ENCODE measurements around the gene FBXL13.
"Not testable (repeated sequence)": the region's sequence is repeated elsewhere in the genome, so short reads cannot be mapped to it uniquely, and the experiment has no call there.

FBXL13 gene

DNA sequence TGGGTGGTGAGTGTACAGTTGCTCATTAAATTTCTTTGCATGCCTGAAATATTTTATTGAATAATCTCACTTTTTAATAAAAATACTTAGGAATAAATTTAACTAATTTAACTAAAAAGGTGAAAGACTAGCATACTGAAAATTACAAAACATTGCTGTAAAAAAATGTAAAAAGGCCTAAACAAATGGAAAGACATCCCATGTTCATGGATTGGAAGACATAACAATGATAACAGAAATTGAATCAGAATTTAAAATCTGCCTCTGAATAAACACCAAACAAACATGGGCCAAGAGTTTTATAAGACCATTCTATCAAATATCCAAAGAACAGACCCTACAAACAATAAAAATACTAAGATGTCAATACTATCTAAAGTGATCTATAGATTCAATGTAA is 94.9 kb downstream of the FBXL13 start:
- CTCF ChIA-PET: interaction anchor here (1.2 kb wide), 1 partner anchor 10 kb away, joined by 3 read pairs; no protein-coding TSS in a partner anchor
- Histone ChIP-seq H3K27me3 (replicated peaks in 2 of 5; ENCODE audit: control insufficient read depth in 4 of 5, insufficient read depth in 5 of 5, low read length in 4 of 5) (no peaks in the 10 kb centered on the region), H3K36me3 (ENCODE audit: control insufficient read depth in 4 of 4, insufficient read depth in 4 of 4, low read length in 3 of 4) (no peaks in the 10 kb centered on the region), H3K4me1 (ENCODE audit: control extremely low read depth in 1 of 4, control insufficient read depth in 4 of 4, insufficient read depth in 4 of 4, low read length in 3 of 4) (peaks cover 0 to 3% (median under 1%) of the 10 kb centered on the region in 4 experiments), H3K27ac (ENCODE audit: insufficient read depth in 1 of 2, low read depth in 1 of 2, low read length in 2 of 2, poor library complexity in 1 of 2, severe bottlenecking in 2 of 2) (no peak overlapping the region), H3K9me3 (ENCODE audit: control extremely low read depth in 1 of 5, control insufficient read depth in 4 of 5, insufficient read depth in 2 of 5, low read depth in 1 of 5, low read length in 4 of 5) (peaks cover 0 to 3% (median 0%) of the 10 kb centered on the region in 5 experiments), H3K4me3 (ENCODE audit: control insufficient read depth in 1 of 7, extremely low read depth in 1 of 7, insufficient read depth in 4 of 7, low read depth in 2 of 7, low read length in 6 of 7) (no peak overlapping the region)
- no peak for DNase-seq
- POLR2A ChIA-PET: no interaction called here

- no peak overlapping the region for H3K4me3 ChIP-seq (ENCODE audit: control insufficient read depth in 1 of 7, extremely low read depth in 1 of 7, insufficient read depth in 4 of 7, low read depth in 2 of 7, low read length in 6 of 7)
- ChIA-PET CTCF (no interaction called here), POLR2A (no interaction called here)
- no peaks in the 10 kb centered on the region for H3K36me3 ChIP-seq (ENCODE audit: control insufficient read depth in 4 of 4, insufficient read depth in 4 of 4, low read length in 3 of 4)
- DNase-seq: peak in 2 of 3 donors; percentile 39 to 68
- peaks cover 0 to 3% (median under 1%) of the 10 kb centered on the region in 4 experiments for H3K4me1 ChIP-seq (ENCODE audit: control extremely low read depth in 1 of 4, control insufficient read depth in 4 of 4, insufficient read depth in 4 of 4, low read length in 3 of 4)
- peaks cover 0 to 3% (median 0%) of the 10 kb centered on the region in 5 experiments for H3K9me3 ChIP-seq (ENCODE audit: control extremely low read depth in 1 of 5, control insufficient read depth in 4 of 5, insufficient read depth in 2 of 5, low read depth in 1 of 5, low read length in 4 of 5)
- 70% methylated on average over 6 of the region's 6 CpGs for WGBS (ENCODE audit: insufficient coverage)
- no peaks in the 10 kb centered on the region for H3K27me3 ChIP-seq (replicated peaks in 2 of 5; ENCODE audit: control insufficient read depth in 4 of 5, insufficient read depth in 5 of 5, low read length in 4 of 5)
- H3K27ac ChIP-seq (ENCODE audit: insufficient read depth in 1 of 2, low read depth in 1 of 2, low read length in 2 of 2, poor library complexity in 1 of 2, severe bottlenecking in 2 of 2): no peak overlapping the region
Measured at GRCh38 chr7:102978284-102978683, 96.3 kb downstream of the FBXL13 start.

DNA sequence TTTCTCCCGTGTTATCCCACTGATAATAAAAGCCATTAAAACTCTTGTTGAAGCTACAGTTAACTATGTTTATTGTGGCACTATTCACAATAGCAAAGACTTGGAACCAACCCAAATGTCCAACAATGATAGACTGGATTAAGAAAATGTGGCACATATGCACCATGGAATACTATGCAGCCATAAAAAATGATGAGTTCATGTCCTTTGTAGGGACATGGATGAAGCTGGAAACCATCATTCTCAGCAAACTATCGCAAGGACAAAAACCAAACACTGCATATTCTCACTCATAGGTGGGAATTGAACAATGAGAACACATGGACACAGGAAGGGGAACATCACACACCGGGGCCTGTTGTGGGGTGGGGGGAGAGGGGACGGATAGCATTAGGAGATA is 97.0 kb downstream of the FBXL13 start:
- H3K27ac ChIP-seq (ENCODE audit: insufficient read depth in 1 of 2, low read depth in 1 of 2, low read length in 2 of 2, poor library complexity in 1 of 2, severe bottlenecking in 2 of 2); CTCF ChIA-PET; H3K36me3 ChIP-seq (ENCODE audit: control insufficient read depth in 4 of 4, insufficient read depth in 4 of 4, low read length in 3 of 4); DNase-seq; H3K4me1 ChIP-seq (ENCODE audit: control extremely low read depth in 1 of 4, control insufficient read depth in 4 of 4, insufficient read depth in 4 of 4, low read length in 3 of 4); H3K27me3 ChIP-seq (replicated peaks in 2 of 5; ENCODE audit: control insufficient read depth in 4 of 5, insufficient read depth in 5 of 5, low read length in 4 of 5); H3K4me3 ChIP-seq (ENCODE audit: control insufficient read depth in 1 of 7, extremely low read depth in 1 of 7, insufficient read depth in 4 of 7, low read depth in 2 of 7, low read length in 6 of 7); POLR2A ChIA-PET; H3K9me3 ChIP-seq (ENCODE audit: control extremely low read depth in 1 of 5, control insufficient read depth in 4 of 5, insufficient read depth in 2 of 5, low read depth in 1 of 5, low read length in 4 of 5): not testable (repeated sequence)
- WGBS (ENCODE audit: insufficient coverage): no CpG with 5 or more reads among the region's 4 CpGs

GRCh38 chr7:102976493-102976892 is 98.1 kb downstream of the FBXL13 start:
- Histone ChIP-seq H3K4me3 (ENCODE audit: control insufficient read depth in 1 of 7, extremely low read depth in 1 of 7, insufficient read depth in 4 of 7, low read depth in 2 of 7, low read length in 6 of 7) (no peak overlapping the region), H3K4me1 (ENCODE audit: control extremely low read depth in 1 of 4, control insufficient read depth in 4 of 4, insufficient read depth in 4 of 4, low read length in 3 of 4) (peaks cover 0 to 3% (median under 1%) of the 10 kb centered on the region in 4 experiments), H3K27ac (ENCODE audit: insufficient read depth in 1 of 2, low read depth in 1 of 2, low read length in 2 of 2, poor library complexity in 1 of 2, severe bottlenecking in 2 of 2) (no peak overlapping the region), H3K9me3 (ENCODE audit: control extremely low read depth in 1 of 5, control insufficient read depth in 4 of 5, insufficient read depth in 2 of 5, low read depth in 1 of 5, low read length in 4 of 5) (peaks cover 0 to 3% (median 0%) of the 10 kb centered on the region in 5 experiments), H3K27me3 (replicated peaks in 2 of 5; ENCODE audit: control insufficient read depth in 4 of 5, insufficient read depth in 5 of 5, low read length in 4 of 5) (no peaks in the 10 kb centered on the region), H3K36me3 (ENCODE audit: control insufficient read depth in 4 of 4, insufficient read depth in 4 of 4, low read length in 3 of 4) (no peaks in the 10 kb centered on the region)
- ChIA-PET CTCF (no interaction called here), POLR2A (no interaction called here)
- 96% methylated on average over 8 of the region's 8 CpGs for WGBS (ENCODE audit: insufficient coverage)
- DNase-seq: no peak

GRCh38 chr7:102975854-102976253 is 98.7 kb downstream of the FBXL13 start:
- no peaks in the 10 kb centered on the region for H3K27me3 ChIP-seq (replicated peaks in 2 of 5; ENCODE audit: control insufficient read depth in 4 of 5, insufficient read depth in 5 of 5, low read length in 4 of 5)
- CTCF ChIA-PET: no interaction called here
- POLR2A ChIA-PET: no interaction called here

DNA sequence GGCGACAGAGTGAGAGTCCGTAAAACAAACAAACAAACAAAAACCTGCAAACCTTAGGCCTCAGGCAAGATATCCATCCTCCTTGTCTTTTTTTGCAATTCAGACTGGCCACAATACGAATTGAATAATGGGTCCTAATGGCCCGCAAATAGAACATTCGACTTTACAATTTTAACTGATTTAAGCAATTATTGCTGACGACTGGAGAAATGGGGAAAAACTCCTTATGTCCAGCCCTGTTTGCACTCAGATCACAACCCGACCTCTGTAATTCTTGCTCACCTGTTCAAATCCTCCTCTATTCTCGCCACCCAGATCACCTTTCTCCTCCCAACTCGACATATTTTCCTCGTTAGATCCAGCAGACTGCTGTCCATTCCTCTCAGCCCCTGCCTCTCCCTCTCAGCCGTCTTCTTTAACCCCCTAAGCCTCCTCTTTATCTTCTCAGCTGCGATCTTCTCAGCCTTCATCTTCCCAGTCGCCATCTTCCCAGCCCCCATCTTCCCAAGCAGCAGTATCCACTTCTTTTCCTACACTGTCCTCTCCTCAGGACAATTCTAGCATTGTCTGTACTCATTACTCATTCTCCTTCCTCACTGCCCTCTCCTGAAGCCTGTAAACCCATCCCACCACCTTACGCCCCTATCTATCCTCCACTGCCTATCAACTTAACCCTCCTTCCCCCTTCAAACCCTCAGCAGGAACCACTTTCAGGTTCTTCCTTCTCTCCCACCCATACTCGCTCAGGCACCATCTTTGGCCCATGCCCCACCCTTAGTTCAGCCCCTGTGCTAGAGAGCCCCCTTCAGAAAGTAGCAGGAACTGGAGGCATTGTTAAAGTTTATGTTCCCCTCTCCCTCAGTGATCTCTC is 100.0 kb downstream of the FBXL13 start:
- ChIA-PET POLR2A (no interaction called here), CTCF (no interaction called here)
- Histone ChIP-seq H3K27me3 (replicated peaks in 2 of 5; ENCODE audit: control insufficient read depth in 4 of 5, insufficient read depth in 5 of 5, low read length in 4 of 5) (no peaks in the 10 kb centered on the region), H3K4me3 (ENCODE audit: control insufficient read depth in 1 of 7, extremely low read depth in 1 of 7, insufficient read depth in 4 of 7, low read depth in 2 of 7, low read length in 6 of 7) (no peak overlapping the region), H3K4me1 (ENCODE audit: control extremely low read depth in 1 of 4, control insufficient read depth in 4 of 4, insufficient read depth in 4 of 4, low read length in 3 of 4) (peaks cover 0 to 3% (median under 1%) of the 10 kb centered on the region in 4 experiments), H3K9me3 (ENCODE audit: control extremely low read depth in 1 of 5, control insufficient read depth in 4 of 5, insufficient read depth in 2 of 5, low read depth in 1 of 5, low read length in 4 of 5) (peaks cover 0 to 3% (median 0%) of the 10 kb centered on the region in 5 experiments), H3K27ac (ENCODE audit: insufficient read depth in 1 of 2, low read depth in 1 of 2, low read length in 2 of 2, poor library complexity in 1 of 2, severe bottlenecking in 2 of 2) (peak overlapping the region in 1 of 2 experiments; percentile 54), H3K36me3 (ENCODE audit: control insufficient read depth in 4 of 4, insufficient read depth in 4 of 4, low read length in 3 of 4) (no peaks in the 10 kb centered on the region)
- DNase-seq: peak in 1 of 3 donors; percentile 20
- 97% methylated on average over 14 of the region's 15 CpGs for WGBS (ENCODE audit: insufficient coverage)

More at GRCh38 chr7:102975854-102976253, 98.7 kb downstream of the FBXL13 start:
- 85% methylated on average over 7 of the region's 8 CpGs for WGBS (ENCODE audit: insufficient coverage)
- Histone ChIP-seq H3K4me1 (ENCODE audit: control extremely low read depth in 1 of 4, control insufficient read depth in 4 of 4, insufficient read depth in 4 of 4, low read length in 3 of 4) (peaks cover 0 to 3% (median under 1%) of the 10 kb centered on the region in 4 experiments), H3K36me3 (ENCODE audit: control insufficient read depth in 4 of 4, insufficient read depth in 4 of 4, low read length in 3 of 4) (no peaks in the 10 kb centered on the region), H3K27ac (ENCODE audit: insufficient read depth in 1 of 2, low read depth in 1 of 2, low read length in 2 of 2, poor library complexity in 1 of 2, severe bottlenecking in 2 of 2) (no peak overlapping the region), H3K4me3 (ENCODE audit: control insufficient read depth in 1 of 7, extremely low read depth in 1 of 7, insufficient read depth in 4 of 7, low read depth in 2 of 7, low read length in 6 of 7) (no peak overlapping the region), H3K9me3 (ENCODE audit: control extremely low read depth in 1 of 5, control insufficient read depth in 4 of 5, insufficient read depth in 2 of 5, low read depth in 1 of 5, low read length in 4 of 5) (peaks cover 0 to 3% (median 0%) of the 10 kb centered on the region in 5 experiments)
- DNase-seq: no peak

DNA sequence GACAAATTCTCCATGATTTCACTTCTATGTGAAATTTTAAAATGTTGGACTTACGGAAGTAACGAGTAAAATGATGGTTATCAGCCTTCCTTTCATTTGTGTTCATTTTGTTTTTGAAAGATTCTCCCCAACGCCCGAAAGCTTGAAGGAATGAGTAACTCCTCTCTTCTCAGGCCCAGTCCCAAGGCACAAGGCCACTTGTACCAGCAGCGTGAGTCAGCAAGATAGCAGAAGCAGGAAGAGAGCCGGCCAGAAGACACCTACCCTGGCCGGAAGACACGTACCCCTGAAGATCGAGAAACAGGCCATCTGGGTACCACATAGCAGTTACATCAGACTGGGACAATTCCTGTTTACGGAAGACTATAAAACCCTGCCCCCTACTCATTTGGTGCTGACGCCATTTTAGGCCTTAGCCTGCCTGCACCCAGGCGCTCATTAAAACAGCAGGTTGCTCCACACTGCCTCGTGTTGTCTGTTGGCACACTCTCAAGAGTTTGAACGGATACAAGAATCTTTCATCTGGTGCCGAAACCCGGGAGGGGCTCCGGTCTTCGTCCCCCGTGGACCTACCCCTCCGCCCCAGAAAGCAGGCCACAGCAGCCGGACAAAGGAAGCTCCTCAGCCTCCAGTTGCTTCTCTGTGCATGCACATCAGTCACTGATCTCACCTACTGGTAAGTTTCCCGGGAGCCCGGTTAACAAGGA is 101.3 kb downstream of the FBXL13 start:
- WGBS (ENCODE audit: insufficient coverage): 96% methylated on average over 21 of the region's 23 CpGs
- DNase-seq: peak in 1 of 3 donors; percentile 13
- H3K4me1 ChIP-seq (ENCODE audit: control extremely low read depth in 1 of 4, control insufficient read depth in 4 of 4, insufficient read depth in 4 of 4, low read length in 3 of 4): peaks cover 0 to 5% (median 3%) of the 10 kb centered on the region in 4 experiments
- ChIA-PET CTCF (no interaction called here), POLR2A (no interaction called here)
- no peak overlapping the region for H3K4me3 ChIP-seq (ENCODE audit: control insufficient read depth in 1 of 7, extremely low read depth in 1 of 7, insufficient read depth in 4 of 7, low read depth in 2 of 7, low read length in 6 of 7)
- H3K27ac ChIP-seq (ENCODE audit: insufficient read depth in 1 of 2, low read depth in 1 of 2, low read length in 2 of 2, poor library complexity in 1 of 2, severe bottlenecking in 2 of 2): peak overlapping the region in 1 of 2 experiments; percentile 74
- H3K36me3 ChIP-seq (ENCODE audit: control insufficient read depth in 4 of 4, insufficient read depth in 4 of 4, low read length in 3 of 4): no peaks in the 10 kb centered on the region
- H3K27me3 ChIP-seq (replicated peaks in 2 of 5; ENCODE audit: control insufficient read depth in 4 of 5, insufficient read depth in 5 of 5, low read length in 4 of 5): no peaks in the 10 kb centered on the region
- no peaks in the 10 kb centered on the region for H3K9me3 ChIP-seq (ENCODE audit: control extremely low read depth in 1 of 5, control insufficient read depth in 4 of 5, insufficient read depth in 2 of 5, low read depth in 1 of 5, low read length in 4 of 5)

All from common myeloid progenitor, CD34-positive (primary cell).